Effector memory CD4-positive, alpha-beta T cell (primary cell): ENCODE data around the gene CFAP58.

Experiments
- DNase-seq, 3 donors: peaks; one replicate each; pipeline ENCODE4 v3.0.0-alpha.2; 2020
- H3K27ac ChIP-seq: 2 replicates; pipeline ENCODE4 v1.7.0; 2013; ENCODE audit warnings: mild to moderate bottlenecking, low read length, moderate library complexity; ENCODE audit not compliant: insufficient read depth, poor library complexity, severe bottlenecking
- H3K27me3 ChIP-seq: replicated peaks from 2 replicates; pipeline ENCODE4 v1.7.0; 2013; ENCODE audit warnings: mild to moderate bottlenecking, low read length; ENCODE audit not compliant: insufficient read depth, control insufficient read depth, poor library complexity, severe bottlenecking
- H3K36me3 ChIP-seq: 2 replicates; pipeline ENCODE4 v1.7.0; 2013; ENCODE audit warnings: mild to moderate bottlenecking, low read length, moderate library complexity; ENCODE audit not compliant: control insufficient read depth, insufficient read depth
- H3K4me1 ChIP-seq: 2 replicates; pipeline ENCODE4 v1.7.0; 2013; ENCODE audit warnings: low read length, mild to moderate bottlenecking; ENCODE audit not compliant: control insufficient read depth, insufficient read depth, poor library complexity, severe bottlenecking
- H3K4me3 ChIP-seq: 2 replicates; pipeline ENCODE4 v1.7.0; 2013; ENCODE audit warnings: low read length, low read depth, mild to moderate bottlenecking; ENCODE audit not compliant: insufficient read depth, poor library complexity, severe bottlenecking
- H3K9me3 ChIP-seq: 2 replicates; pipeline ENCODE4 v1.7.0; 2013; ENCODE audit warnings: mild to moderate bottlenecking, low read length, moderate library complexity; ENCODE audit not compliant: control insufficient read depth

CFAP58 gene

GRCh38 chr10:104328896-104329710 is 24.5 kb upstream of the CFAP58 start:
- H3K4me3 ChIP-seq, result peak overlapping the region; percentile 39
- H3K36me3 ChIP-seq, result no peaks in the 10 kb centered on the region
- peaks cover 73% of the 10 kb centered on the region for H3K4me1 ChIP-seq
- H3K27me3 ChIP-seq, result no peaks in the 10 kb centered on the region
- no peaks in the 10 kb centered on the region for H3K9me3 ChIP-seq
- peak overlapping the region; percentile 75 for H3K27ac ChIP-seq
- peak; percentile 36 to 76 (median 69) for DNase-seq

GRCh38 chr10:104329735-104330134 is 23.9 kb upstream of the CFAP58 start:
- peaks cover 70% of the 10 kb centered on the region for H3K4me1 ChIP-seq
- no peaks in the 10 kb centered on the region for H3K9me3 ChIP-seq
- H3K27ac ChIP-seq, result peak overlapping the region; percentile 75
- H3K27me3 ChIP-seq, result no peaks in the 10 kb centered on the region
- DNase-seq, result no peak
- H3K36me3 ChIP-seq, result no peaks in the 10 kb centered on the region
- H3K4me3 ChIP-seq, result no peak overlapping the region

DNA sequence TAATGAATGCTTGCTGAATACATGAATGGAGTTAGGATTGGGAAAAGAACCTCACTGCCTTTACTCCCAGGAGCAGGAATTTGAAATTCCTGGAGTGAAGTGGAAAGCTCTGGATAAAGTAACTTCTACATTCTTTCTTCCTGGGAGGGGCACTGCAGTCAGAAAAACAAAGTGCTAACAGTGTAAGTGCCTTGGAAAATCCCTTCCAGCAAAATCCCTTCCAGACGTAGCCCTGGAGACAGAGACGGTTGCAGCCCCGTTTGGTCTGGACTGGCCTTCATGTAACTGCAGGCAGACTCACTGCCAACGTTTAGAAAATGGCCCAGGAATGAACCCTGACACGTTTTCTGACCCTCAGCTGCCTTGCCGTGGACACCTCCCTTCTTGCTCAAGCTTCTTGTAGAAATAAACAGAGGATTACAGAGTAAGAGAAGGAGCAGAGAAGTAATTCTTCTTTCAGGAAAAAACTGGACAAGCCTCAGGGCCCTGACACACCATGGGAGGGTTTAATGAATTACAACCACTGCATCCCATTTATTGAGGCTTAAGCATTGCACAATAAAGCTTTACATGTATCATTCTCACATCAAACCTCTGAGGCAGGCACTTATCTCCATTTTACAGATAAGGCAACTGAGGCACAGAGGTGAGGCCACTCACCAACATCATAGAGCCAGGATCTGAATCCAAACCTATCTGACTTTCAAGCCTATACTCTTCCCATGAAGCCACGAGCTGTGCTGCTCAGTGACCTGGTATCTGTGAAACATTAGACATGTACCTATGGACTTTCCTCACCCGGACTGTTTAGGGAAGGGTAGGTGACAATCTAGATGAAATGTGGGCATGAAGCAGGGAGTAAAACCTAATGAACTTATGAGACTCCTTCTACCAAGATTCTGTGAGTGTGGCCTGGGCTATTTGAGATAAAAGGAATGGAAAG is 23.2 kb upstream of the CFAP58 start:
- Histone ChIP-seq H3K27me3 (no peaks in the 10 kb centered on the region), H3K4me3 (no peak overlapping the region), H3K36me3 (no peaks in the 10 kb centered on the region), H3K4me1 (peaks cover 71% of the 10 kb centered on the region), H3K27ac (peak overlapping the region; percentile 75), H3K9me3 (no peaks in the 10 kb centered on the region)
- no peak for DNase-seq

DNA sequence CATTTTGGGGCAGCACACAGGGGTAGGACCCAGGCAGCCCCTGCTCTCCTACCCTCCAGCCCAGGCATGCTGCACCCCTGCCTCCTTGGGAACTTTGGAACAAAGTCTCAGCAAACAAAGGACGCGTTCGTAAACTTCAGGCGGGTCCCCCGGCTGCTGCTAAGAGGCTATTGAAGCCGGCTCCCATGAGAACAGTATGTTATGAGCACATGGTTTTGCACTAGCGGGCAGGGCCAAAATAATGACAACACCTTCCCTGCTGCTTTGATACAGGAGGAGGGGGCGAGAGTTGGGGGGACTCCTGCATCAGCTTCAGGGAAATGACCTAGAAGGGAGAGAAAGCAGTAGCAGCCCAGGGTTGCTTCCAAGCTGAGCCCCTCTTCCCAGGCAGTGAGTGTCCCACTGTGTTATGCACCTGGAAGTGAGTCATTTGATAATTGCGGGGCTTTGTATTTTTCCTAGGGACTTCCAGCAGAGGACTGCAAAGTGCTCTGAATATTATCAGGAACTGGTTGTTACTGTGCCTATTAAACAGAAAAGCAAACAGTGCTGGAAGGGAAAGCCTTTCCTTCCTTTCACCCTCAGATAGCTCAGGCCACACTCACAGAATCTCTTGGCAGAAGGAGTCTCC is 22.3 kb upstream of the CFAP58 start:
- H3K4me1 ChIP-seq, result peaks cover 72% of the 10 kb centered on the region
- H3K27ac ChIP-seq, result no peak overlapping the region
- no peak for DNase-seq

DNA sequence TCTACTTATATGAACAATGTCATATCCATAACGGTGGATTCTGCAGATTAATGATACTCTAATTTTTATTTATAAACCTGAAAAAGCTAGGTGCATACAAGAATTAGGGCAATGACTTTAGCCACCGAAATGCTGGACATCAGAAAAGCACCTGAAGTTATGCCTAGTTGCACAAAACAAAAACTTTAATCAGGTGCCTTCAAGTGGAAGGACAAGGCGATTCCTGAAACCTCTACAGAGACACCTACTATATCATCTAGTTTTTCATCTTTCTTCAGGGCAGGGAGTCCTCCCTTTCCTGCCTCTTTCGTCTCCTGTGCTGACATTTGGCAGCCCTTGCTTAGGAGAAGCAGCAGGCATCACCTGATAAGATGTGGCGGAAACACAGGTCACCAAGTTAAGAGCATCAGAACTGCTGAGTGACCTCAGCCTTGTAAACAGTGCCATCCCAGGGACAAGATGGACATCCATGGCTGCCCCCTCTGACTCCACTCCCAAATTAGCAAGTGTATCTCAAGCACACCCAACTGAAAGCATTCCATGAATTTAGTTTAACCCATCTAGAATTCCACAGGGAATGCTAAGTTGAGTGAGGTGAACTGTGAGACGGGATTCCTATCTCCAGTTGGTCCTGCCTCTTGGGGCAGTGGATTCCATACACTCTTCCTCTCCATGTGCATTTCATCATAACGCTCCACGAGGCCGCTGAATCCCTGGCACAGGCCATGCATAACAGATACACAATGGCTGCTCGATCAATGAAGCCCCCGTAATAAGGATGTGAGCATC is 21.2 kb upstream of the CFAP58 start:
- Histone ChIP-seq H3K9me3 (no peaks in the 10 kb centered on the region), H3K27ac (peak overlapping the region; percentile 54), H3K4me3 (no peak overlapping the region), H3K36me3 (no peaks in the 10 kb centered on the region), H3K27me3 (no peaks in the 10 kb centered on the region), H3K4me1 (peaks cover 61% of the 10 kb centered on the region)
- no peak for DNase-seq

More for the DNA sequence above, 22.3 kb upstream of the CFAP58 start:
- H3K27me3 ChIP-seq, result no peaks in the 10 kb centered on the region
- no peaks in the 10 kb centered on the region for H3K36me3 ChIP-seq
- H3K9me3 ChIP-seq, result no peaks in the 10 kb centered on the region
- no peak overlapping the region for H3K4me3 ChIP-seq

- DNase-seq, result peak; percentile 37 to 61 (median 44)
- no peak overlapping the region for H3K4me3 ChIP-seq
- H3K27ac ChIP-seq, result peak overlapping the region; percentile 54
- no peaks in the 10 kb centered on the region for H3K36me3 ChIP-seq
- H3K27me3 ChIP-seq, result no peaks in the 10 kb centered on the region
- H3K9me3 ChIP-seq, result no peaks in the 10 kb centered on the region
- H3K4me1 ChIP-seq, result peaks cover 53% of the 10 kb centered on the region
These were observed 20.5 kb upstream of the CFAP58 start for GRCh38 chr10:104333032-104333727.

DNA sequence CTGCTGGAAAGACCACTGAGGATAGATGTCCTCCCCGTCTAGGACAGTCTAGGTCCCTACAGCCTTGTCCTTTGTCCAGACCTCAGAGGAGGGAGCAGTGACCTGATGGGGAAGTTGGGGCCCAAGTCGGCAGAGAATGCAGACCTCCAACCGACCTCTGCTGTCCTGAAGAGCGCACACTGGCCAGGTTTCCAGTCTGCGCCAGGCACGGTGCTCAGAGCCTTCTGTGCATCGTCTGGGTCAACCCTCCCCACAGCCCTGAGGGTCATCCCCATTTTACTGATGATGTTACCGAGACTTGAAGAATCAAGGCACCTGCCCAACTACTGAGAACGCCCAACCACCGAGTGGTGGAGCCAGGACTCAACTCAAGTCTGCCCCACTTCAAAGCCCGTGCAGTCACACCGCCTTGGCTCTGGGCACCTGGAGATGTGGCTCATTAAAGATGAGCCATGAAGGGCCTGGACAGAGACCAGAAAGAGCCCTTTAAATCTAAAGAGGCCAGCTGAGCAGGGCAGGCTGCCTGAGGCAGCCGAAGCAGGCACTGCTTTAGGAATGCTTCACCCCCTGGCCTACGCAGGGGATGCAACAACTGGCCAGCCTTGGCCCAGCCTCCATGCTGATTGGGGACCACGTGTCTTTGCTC is 19.8 kb upstream of the CFAP58 start:
- no peaks in the 10 kb centered on the region for H3K9me3 ChIP-seq
- peaks cover 48% of the 10 kb centered on the region for H3K4me1 ChIP-seq
- no peaks in the 10 kb centered on the region for H3K27me3 ChIP-seq
- H3K27ac ChIP-seq, result peak overlapping the region; percentile 54
- no peak for DNase-seq
- no peaks in the 10 kb centered on the region for H3K36me3 ChIP-seq
- no peak overlapping the region for H3K4me3 ChIP-seq

DNA sequence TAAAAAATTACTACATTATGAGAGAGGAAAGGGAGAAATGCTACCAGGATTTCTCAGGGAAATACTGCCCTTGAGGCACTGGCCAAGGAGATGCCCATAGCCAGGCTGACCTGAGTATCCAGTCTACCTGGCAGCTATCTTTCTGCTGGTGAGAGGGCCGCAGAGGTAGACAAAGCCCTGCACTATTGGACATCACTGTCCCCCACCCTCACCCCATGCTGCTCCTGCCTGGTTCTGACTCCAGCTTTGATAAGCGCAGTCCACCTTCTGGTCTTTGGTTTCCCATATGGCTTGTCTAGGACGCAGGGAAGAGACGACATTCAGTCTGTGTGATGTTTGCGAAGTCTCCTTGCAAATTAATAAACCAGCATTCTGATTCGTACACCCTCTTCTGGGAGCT is 19.1 kb upstream of the CFAP58 start:
- no peaks in the 10 kb centered on the region for H3K36me3 ChIP-seq
- H3K9me3 ChIP-seq, result no peaks in the 10 kb centered on the region
- peak overlapping the region; percentile 54 for H3K27ac ChIP-seq
- DNase-seq, result no peak
- H3K4me3 ChIP-seq, result no peak overlapping the region
- H3K27me3 ChIP-seq, result no peaks in the 10 kb centered on the region
- H3K4me1 ChIP-seq, result peaks cover 45% of the 10 kb centered on the region
